Measurements from ENCODE around the gene EXOC1. TPM values are rescaled to one million over a fixed set of nuclear protein-coding genes. Genes with fewer than 3 reads are reported as not detected.

Gene EXOC1
- total and polyA plus RNA-seq, 11 donors: 11.0 to 27.7 (median 21.4) TPM

- H3K4me3 ChIP-seq: no peak overlapping the region
- ATAC-seq (no peak), DNase-seq (no peak)
- no peaks in the 10 kb centered on the region for H3K27me3 ChIP-seq
- TF ChIP-seq CTCF (IDR thresholded peaks at IDR 0.05): no peak
- no peak for TF ChIP-seq POLR2A (IDR thresholded peaks at IDR 0.05)
- H3K36me3 ChIP-seq: no peaks in the 10 kb centered on the region
- H3K27ac ChIP-seq: no peak overlapping the region
- peaks cover 0 to 4% (median 0%) of the 10 kb centered on the region in 12 donors for H3K4me1 ChIP-seq
- peaks cover 0 to 13% (median 0%) of the 10 kb centered on the region in 12 donors for H3K9me3 ChIP-seq
- intact Hi-C loops (cut with DNase I): no loop called here
Observed at GRCh38 chr4:55926610-55927009, 73.2 kb downstream of the EXOC1 start.

DNA sequence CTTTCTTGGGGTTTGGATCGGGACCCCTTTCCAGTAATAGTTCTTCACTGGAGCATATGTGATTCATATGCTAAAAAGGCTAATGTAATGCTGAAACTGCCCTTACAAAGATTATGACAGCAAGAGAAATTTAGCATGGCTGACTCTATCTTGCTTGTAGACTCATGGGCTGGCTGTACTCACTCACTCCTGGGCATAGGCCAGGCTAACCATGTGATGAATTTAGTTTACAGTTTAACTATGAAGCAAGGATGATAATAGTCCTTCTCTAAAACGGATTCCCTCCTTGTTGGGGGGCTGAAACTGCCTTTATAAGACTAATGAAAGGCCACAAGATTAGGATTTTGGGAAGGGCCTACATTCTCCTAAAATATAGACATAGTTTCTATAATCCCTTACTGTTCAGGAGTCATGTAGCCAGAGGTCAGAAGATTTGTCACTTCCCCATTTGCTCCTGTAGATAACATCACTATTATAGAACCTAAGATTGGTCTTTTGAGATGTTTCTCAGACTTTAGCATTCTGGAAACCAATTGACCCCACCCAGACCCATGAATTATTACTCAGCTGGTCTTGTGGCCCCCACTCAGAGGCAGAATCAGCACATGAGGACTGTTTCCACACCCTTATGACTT, 74.5 kb downstream of the EXOC1 start:
- 82 to 90% (median 89%) methylated on average over 2 of the region's 2 CpGs for WGBS, 4 donors
- Histone ChIP-seq H3K36me3 (no peaks in the 10 kb centered on the region), H3K27me3 (no peaks in the 10 kb centered on the region), H3K4me1 (peaks cover 0 to 4% (median 0%) of the 10 kb centered on the region in 12 donors), H3K4me3 (no peak overlapping the region), H3K27ac (no peak overlapping the region), H3K9me3 (peaks cover 0 to 24% (median 1%) of the 10 kb centered on the region in 12 donors)
- TF ChIP-seq CTCF (IDR thresholded peaks at IDR 0.05) (no peak), POLR2A (IDR thresholded peaks at IDR 0.05) (no peak)
- ATAC-seq: no peak
- no peak for DNase-seq
- intact Hi-C loops (cut with DNase I): no loop called here

- WGBS, 4 donors: 59 to 80% (median 70%) methylated on average over 1 of the region's 1 CpG
Observed at GRCh38 chr4:55928846-55929245, 75.4 kb downstream of the EXOC1 start.

GRCh38 chr4:55931043-55931442, 77.6 kb downstream of the EXOC1 start:
- TF ChIP-seq POLR2A (IDR thresholded peaks at IDR 0.05) (no peak), CTCF (IDR thresholded peaks at IDR 0.05) (no peak)
- no peaks in the 10 kb centered on the region for H3K36me3 ChIP-seq
- peaks cover 0 to 4% (median 0%) of the 10 kb centered on the region in 12 donors for H3K4me1 ChIP-seq
- H3K27ac ChIP-seq: no peak overlapping the region
- WGBS, 4 donors: 68 to 77% (median 70%) methylated on average over 2 of the region's 2 CpGs
- DNase-seq: no peak
- no peak for ATAC-seq
- intact Hi-C loops (cut with DNase I): no loop called here
- peaks cover 0 to 50% (median 7%) of the 10 kb centered on the region in 12 donors for H3K9me3 ChIP-seq
- H3K27me3 ChIP-seq: no peaks in the 10 kb centered on the region
- H3K4me3 ChIP-seq: no peak overlapping the region

More at GRCh38 chr4:55928846-55929245, 75.4 kb downstream of the EXOC1 start:
- H3K4me1 ChIP-seq: peaks cover 0 to 4% (median 0%) of the 10 kb centered on the region in 12 donors
- no peak overlapping the region for H3K27ac ChIP-seq
- peaks cover 0 to 34% (median 3%) of the 10 kb centered on the region in 12 donors for H3K9me3 ChIP-seq
- ATAC-seq (no peak), DNase-seq (no peak)
- intact Hi-C loops (cut with DNase I): no loop called here
- no peaks in the 10 kb centered on the region for H3K36me3 ChIP-seq
- no peak overlapping the region for H3K4me3 ChIP-seq
- no peaks in the 10 kb centered on the region for H3K27me3 ChIP-seq
- TF ChIP-seq CTCF (IDR thresholded peaks at IDR 0.05): no peak
- no peak for TF ChIP-seq POLR2A (IDR thresholded peaks at IDR 0.05)
